ENCODE results near the gene TINAG.
A peak's percentile ranks its signal among the peaks of the same experiment; 100 is the strongest.

TINAG gene

GRCh38 chr6:54288474-54288873 is 19.8 kb upstream of the TINAG start:
- DNase-seq (ENCODE audit: low read depth), result peak; percentile 30
- H3K4me3 ChIP-seq (replicated peaks; ENCODE audit: low read depth, low read length), result no peak overlapping the region
- TF ChIP-seq CTCF (IDR thresholded peaks at IDR 0.05; ENCODE audit: low read length, missing control alignments), result no peak

GRCh38 chr6:54289426-54289825 is 18.8 kb upstream of the TINAG start:
- no peak overlapping the region for H3K4me3 ChIP-seq (replicated peaks; ENCODE audit: low read depth, low read length)
- no peak for DNase-seq (ENCODE audit: low read depth)
- TF ChIP-seq CTCF (IDR thresholded peaks at IDR 0.05; ENCODE audit: low read length, missing control alignments), result no peak

- TF ChIP-seq CTCF (IDR thresholded peaks at IDR 0.05; ENCODE audit: low read length, missing control alignments), result no peak
- peak; percentile 63 for DNase-seq (ENCODE audit: low read depth)
- no peak overlapping the region for H3K4me3 ChIP-seq (replicated peaks; ENCODE audit: low read depth, low read length)
Observed at GRCh38 chr6:54291146-54291545, 17.1 kb upstream of the TINAG start.

- no peak overlapping the region for H3K4me3 ChIP-seq (replicated peaks; ENCODE audit: low read depth, low read length)
- no peak for TF ChIP-seq CTCF (IDR thresholded peaks at IDR 0.05; ENCODE audit: low read length, missing control alignments)
- peak; percentile 39 for DNase-seq (ENCODE audit: low read depth)
Observed at GRCh38 chr6:54291738-54292137, 16.5 kb upstream of the TINAG start.

- DNase-seq (ENCODE audit: low read depth), result no peak
- TF ChIP-seq CTCF (IDR thresholded peaks at IDR 0.05; ENCODE audit: low read length, missing control alignments), result no peak
- H3K4me3 ChIP-seq (replicated peaks; ENCODE audit: low read depth, low read length), result no peak overlapping the region
Observed at GRCh38 chr6:54294965-54295532, 13.2 kb upstream of the TINAG start.

GRCh38 chr6:54299542-54300269 is 8.5 kb upstream of the TINAG start:
- peak; percentile 7 for DNase-seq (ENCODE audit: low read depth)
- no peak overlapping the region for H3K4me3 ChIP-seq (replicated peaks; ENCODE audit: low read depth, low read length)
- TF ChIP-seq CTCF (IDR thresholded peaks at IDR 0.05; ENCODE audit: low read length, missing control alignments), result no peak

GRCh38 chr6:54301770-54302169 is 6.5 kb upstream of the TINAG start:
- DNase-seq (ENCODE audit: low read depth), result no peak
- TF ChIP-seq CTCF (IDR thresholded peaks at IDR 0.05; ENCODE audit: low read length, missing control alignments), result no peak

More at GRCh38 chr6:54301770-54302169, 6.5 kb upstream of the TINAG start:
- no peak overlapping the region for H3K4me3 ChIP-seq (replicated peaks; ENCODE audit: low read depth, low read length)

All from fibroblast of pulmonary artery (primary cell).